HG02938 (cell line): ENCODE measurements around the gene GPR173.

Source experiments
- ATAC-seq: cut with Tn5 transposase; IDR thresholded peaks from one replicate; pipeline ENCODE4 v1.9.1; 2021; ENCODE audit warnings: mild to moderate bottlenecking, moderate library complexity; ENCODE audit not compliant: unreplicated experiment

The GPR173 gene

GRCh38 chrX:53065104-53065503, 16.5 kb downstream of the GPR173 start:
- ATAC-seq = no peak

- no peak for ATAC-seq
Observed at GRCh38 chrX:53071064-53071463, 22.5 kb downstream of the GPR173 start.

GRCh38 chrX:53071604-53072417, 23.2 kb downstream of the GPR173 start:
- peak; percentile 77 for ATAC-seq

- no peak for ATAC-seq
Observed at GRCh38 chrX:53072418-53073114, 24.0 kb downstream of the GPR173 start.

- no peak for ATAC-seq
Observed at GRCh38 chrX:53073115-53073586, 24.6 kb downstream of the GPR173 start.

GRCh38 chrX:53075011-53075410, 26.4 kb downstream of the GPR173 start:
- ATAC-seq = no peak

GRCh38 chrX:53076671-53077070, 28.1 kb downstream of the GPR173 start:
- ATAC-seq = no peak

- no peak for ATAC-seq
Observed at GRCh38 chrX:53077207-53078197, 28.9 kb downstream of the GPR173 start.

GRCh38 chrX:53078943-53079342, 30.4 kb downstream of the GPR173 start:
- ATAC-seq = no peak

- ATAC-seq = no peak
Observed at GRCh38 chrX:53080628-53081580, 32.3 kb downstream of the GPR173 start.

- peak; percentile 94 for ATAC-seq
Observed at GRCh38 chrX:53081925-53082772, 33.6 kb downstream of the GPR173 start, which contains the start of gene TSPYL2. TSPYL2 (plus strand) TSS chrX:53082367; CDS start chrX:53082499, 132 bp downstream.

GRCh38 chrX:53082773-53083616, 34.4 kb downstream of the GPR173 start:
- ATAC-seq = no peak

GRCh38 chrX:53084043-53084570, 35.5 kb downstream of the GPR173 start:
- ATAC-seq = no peak

GRCh38 chrX:53084863-53085262, 36.3 kb downstream of the GPR173 start:
- no peak for ATAC-seq

- ATAC-seq = no peak
Observed at GRCh38 chrX:53085661-53086229, 37.2 kb downstream of the GPR173 start.

GRCh38 chrX:53086464-53086863, 37.9 kb downstream of the GPR173 start:
- ATAC-seq = no peak

GRCh38 chrX:53087388-53087831, 38.8 kb downstream of the GPR173 start:
- ATAC-seq = no peak
